ENCODE measurements around the gene RASL11B. TPM values are rescaled to one million over a fixed set of nuclear protein-coding genes. Genes with fewer than 3 reads are reported as not detected.

Gene RASL11B
- total and polyA plus RNA-seq, 2 donors (not counting 1 experiment from before 2014, with no cell fraction given), result 0.36 to 1.2 TPM

GRCh38 chr4:52843958-52844357, 18.2 kb upstream of the RASL11B start:
- Mint-ChIP-seq H3K9me3 (ENCODE audit: insufficient read depth) (no peaks in the 10 kb centered on the region), H3K4me1 (peaks cover 14% of the 10 kb centered on the region), H3K27me3 (no peaks in the 10 kb centered on the region), H3K4me3 (peak overlapping the region; percentile 21), H3K27ac (peak overlapping the region; percentile 84)
- peak overlapping the region; percentile 19 for H3K4me2 ChIP-seq (replicated peaks; ENCODE audit: low read depth, low read length, poor library complexity, severe bottlenecking)
- H3K27ac ChIP-seq (ENCODE audit: low read length in 2 of 2), result peak overlapping the region; percentile 15 to 70
- peak; percentile 65 for ATAC-seq (ENCODE audit: low read depth)
- DNase-seq, result peak; percentile 55
- WGBS (ENCODE audit: insufficient coverage), result 6% methylated on average over 2 of the region's 3 CpGs
- H3K9ac ChIP-seq (ENCODE audit: low read length), result no peak overlapping the region
- no peaks in the 10 kb centered on the region for H3K36me3 ChIP-seq (replicated peaks in 1 of 2; ENCODE audit: control extremely low read depth in 1 of 2, control insufficient read depth in 1 of 2, extremely low read depth in 1 of 2, insufficient read depth in 2 of 2, low read length in 1 of 2)
- H3K9me3 ChIP-seq (ENCODE audit: control extremely low read depth in 1 of 3, control insufficient read depth in 2 of 3, insufficient read depth in 1 of 3, low read length in 2 of 3), result peaks cover 0 to 4% (median 0%) of the 10 kb centered on the region in 3 donors
- peaks cover 16 to 19% of the 10 kb centered on the region in 2 donors for H3K4me1 ChIP-seq (ENCODE audit: control insufficient read depth in 2 of 2, insufficient read depth in 2 of 2, low read length in 2 of 2)
- ChIA-PET CTCF (interaction anchor here (1.3 kb wide), 1 partner anchor 15 kb away, joined by 3 read pairs; no protein-coding TSS in a partner anchor), POLR2A (no interaction called here)
- peak overlapping the region; percentile 53 for H2AFZ ChIP-seq (ENCODE audit: insufficient read depth, low read depth, low read length, poor library complexity, severe bottlenecking)
- intact Hi-C loops (cut with micrococcal nuclease), result no loop called here
- H3K4me3 ChIP-seq (ENCODE audit: control extremely low read depth in 1 of 5, extremely low read depth in 1 of 5, insufficient read depth in 1 of 5, low read depth in 2 of 5, low read length in 4 of 5), result no peak overlapping the region
- H4K20me1 ChIP-seq (ENCODE audit: control insufficient read depth, insufficient read depth, low read length, poor library complexity, severe bottlenecking), result no peaks in the 10 kb centered on the region
- TF ChIP-seq CTCF (IDR thresholded peaks at IDR 0.05), result no peak
- TF ChIP-seq EZH2 (IDR thresholded peaks at IDR 0.05; ENCODE audit: borderline replicate concordance, insufficient read depth, low read depth, low read length, poor library complexity, severe bottlenecking), result no peak
- H3K27me3 ChIP-seq (replicated peaks in 1 of 4; ENCODE audit: control extremely low read depth in 1 of 4, control insufficient read depth in 3 of 4, insufficient read depth in 4 of 4, low read length in 3 of 4), result no peaks in the 10 kb centered on the region
- no peaks in the 10 kb centered on the region for H3K79me2 ChIP-seq (ENCODE audit: control insufficient read depth, insufficient read depth, low read length)

- H3K9me3 Mint-ChIP-seq (ENCODE audit: insufficient read depth), result no peaks in the 10 kb centered on the region
- intact Hi-C loops (cut with micrococcal nuclease), result no loop called here
- peaks cover 14% of the 10 kb centered on the region for H3K4me1 Mint-ChIP-seq
- Histone ChIP-seq H3K9me3 (ENCODE audit: control extremely low read depth in 1 of 3, control insufficient read depth in 2 of 3, insufficient read depth in 1 of 3, low read length in 2 of 3) (peaks cover 0 to 4% (median 0%) of the 10 kb centered on the region in 3 donors), H2AFZ (ENCODE audit: insufficient read depth, low read depth, low read length, poor library complexity, severe bottlenecking) (peak overlapping the region; percentile 53), H3K4me1 (ENCODE audit: control insufficient read depth in 2 of 2, insufficient read depth in 2 of 2, low read length in 2 of 2) (peaks cover 16 to 19% of the 10 kb centered on the region in 2 donors), H3K27me3 (replicated peaks in 1 of 4; ENCODE audit: control extremely low read depth in 1 of 4, control insufficient read depth in 3 of 4, insufficient read depth in 4 of 4, low read length in 3 of 4) (no peaks in the 10 kb centered on the region), H3K27ac (ENCODE audit: low read length in 2 of 2) (peak overlapping the region in 1 of 2 donors; percentile 70), H3K36me3 (replicated peaks in 1 of 2; ENCODE audit: control extremely low read depth in 1 of 2, control insufficient read depth in 1 of 2, extremely low read depth in 1 of 2, insufficient read depth in 2 of 2, low read length in 1 of 2) (no peaks in the 10 kb centered on the region), H3K79me2 (ENCODE audit: control insufficient read depth, insufficient read depth, low read length) (no peaks in the 10 kb centered on the region), H3K4me3 (ENCODE audit: control extremely low read depth in 1 of 5, extremely low read depth in 1 of 5, insufficient read depth in 1 of 5, low read depth in 2 of 5, low read length in 4 of 5) (no peak overlapping the region), H3K9ac (ENCODE audit: low read length) (no peak overlapping the region), H4K20me1 (ENCODE audit: control insufficient read depth, insufficient read depth, low read length, poor library complexity, severe bottlenecking) (no peaks in the 10 kb centered on the region), H3K4me2 (replicated peaks; ENCODE audit: low read depth, low read length, poor library complexity, severe bottlenecking) (no peak overlapping the region)
- CTCF ChIA-PET, result no interaction called here
- H3K4me3 Mint-ChIP-seq, result no peak overlapping the region
- POLR2A ChIA-PET, result no interaction called here
- no peak for DNase-seq
- TF ChIP-seq CTCF (IDR thresholded peaks at IDR 0.05), result no peak
- no peak for TF ChIP-seq EZH2 (IDR thresholded peaks at IDR 0.05; ENCODE audit: borderline replicate concordance, insufficient read depth, low read depth, low read length, poor library complexity, severe bottlenecking)
- no peak for ATAC-seq (ENCODE audit: low read depth)
- peak overlapping the region; percentile 84 for H3K27ac Mint-ChIP-seq
- WGBS (ENCODE audit: insufficient coverage), result 100% methylated on average over 2 of the region's 2 CpGs
- H3K27me3 Mint-ChIP-seq, result no peaks in the 10 kb centered on the region
Measured at GRCh38 chr4:52844596-52844995, 17.5 kb upstream of the RASL11B start.
